NOMO-1 (cell line): ENCODE measurements around the gene TBCE.

Experiments used
- DNase-seq, 2 experiments: peaks; one replicate each; lab custom pipeline; 2025; ENCODE audit not compliant: unreplicated experiment in 2 of 2; lab: John Stamatoyannopoulos, UW

TBCE gene

DNA sequence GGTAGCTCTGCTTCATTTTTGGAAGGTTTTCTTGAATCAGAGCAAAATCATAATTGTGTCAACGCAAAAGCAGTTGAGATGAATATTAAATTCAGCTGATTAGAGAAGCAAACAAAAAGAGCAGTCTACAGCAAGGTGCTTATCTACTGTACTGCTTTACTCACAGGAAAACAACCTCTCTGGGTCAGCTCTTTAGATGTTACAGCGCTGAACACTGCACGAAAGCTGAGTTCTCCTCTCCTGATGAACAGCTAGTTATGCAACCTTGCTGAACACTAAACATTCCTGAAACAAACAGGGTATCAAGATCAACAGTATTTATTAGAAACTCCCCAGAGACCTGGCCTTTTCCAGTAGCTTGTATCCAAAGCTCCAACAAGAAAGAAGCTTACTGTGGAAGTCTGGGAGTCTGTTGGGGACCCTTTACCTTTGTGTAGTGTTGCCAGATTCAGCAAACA, 41.3 kb downstream of the TBCE start:
- DNase-seq: no peak

DNA sequence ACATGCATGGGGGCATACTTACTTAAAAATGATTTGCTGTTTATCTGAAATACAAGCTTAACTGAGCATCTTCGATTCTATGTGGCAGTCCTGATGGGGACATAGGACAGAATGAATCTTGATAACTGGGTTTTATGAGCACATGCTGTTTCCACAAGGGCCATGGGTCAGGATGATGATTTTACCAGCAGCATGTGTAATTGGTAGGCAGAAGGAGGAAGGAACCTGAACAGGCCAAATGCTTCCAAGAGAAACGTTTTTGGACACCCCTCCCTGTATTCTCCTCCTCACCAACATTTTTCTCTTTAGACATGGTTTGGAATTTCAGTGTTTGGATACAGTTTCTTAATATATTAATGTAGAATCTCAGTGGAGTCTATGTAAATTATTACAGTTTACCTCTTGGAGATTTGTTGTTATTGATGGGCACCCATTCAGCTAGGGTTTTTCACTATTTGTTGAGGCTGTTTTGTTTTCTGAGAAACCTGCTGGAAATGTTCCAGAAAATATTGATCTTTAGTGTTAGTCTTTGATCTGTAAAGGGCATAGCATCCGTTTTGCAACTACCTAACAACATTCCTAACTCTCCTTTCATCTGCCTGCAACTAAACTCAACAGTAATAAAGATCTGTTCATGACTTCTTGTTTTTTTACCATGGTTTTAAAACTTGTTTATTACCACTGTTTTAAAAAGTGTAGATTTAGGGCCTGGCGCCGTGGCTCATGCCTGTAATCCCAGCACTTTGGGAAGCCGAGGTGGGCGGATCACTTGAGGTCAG, 42.0 kb downstream of the TBCE start:
- no peak for DNase-seq

DNA sequence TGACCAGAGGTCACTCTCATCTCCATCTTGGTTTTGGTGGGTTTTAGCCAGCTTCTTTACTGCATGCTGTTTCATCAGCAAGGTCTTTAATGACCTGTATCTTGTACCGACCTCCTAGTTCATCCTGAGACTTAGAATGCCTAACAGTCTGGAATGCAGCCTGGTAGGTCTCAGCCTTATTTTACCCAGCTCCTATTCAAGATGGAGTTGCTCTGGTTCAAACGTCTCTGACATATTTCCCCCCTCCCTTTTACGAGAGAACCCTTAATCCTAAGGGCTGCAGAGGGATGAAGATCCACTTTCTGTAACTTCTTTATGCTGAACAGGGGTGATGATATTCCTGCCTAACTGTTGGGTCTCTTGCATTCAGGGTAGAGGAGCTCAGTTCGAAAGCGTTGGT, 43.2 kb downstream of the TBCE start:
- no peak for DNase-seq

DNA sequence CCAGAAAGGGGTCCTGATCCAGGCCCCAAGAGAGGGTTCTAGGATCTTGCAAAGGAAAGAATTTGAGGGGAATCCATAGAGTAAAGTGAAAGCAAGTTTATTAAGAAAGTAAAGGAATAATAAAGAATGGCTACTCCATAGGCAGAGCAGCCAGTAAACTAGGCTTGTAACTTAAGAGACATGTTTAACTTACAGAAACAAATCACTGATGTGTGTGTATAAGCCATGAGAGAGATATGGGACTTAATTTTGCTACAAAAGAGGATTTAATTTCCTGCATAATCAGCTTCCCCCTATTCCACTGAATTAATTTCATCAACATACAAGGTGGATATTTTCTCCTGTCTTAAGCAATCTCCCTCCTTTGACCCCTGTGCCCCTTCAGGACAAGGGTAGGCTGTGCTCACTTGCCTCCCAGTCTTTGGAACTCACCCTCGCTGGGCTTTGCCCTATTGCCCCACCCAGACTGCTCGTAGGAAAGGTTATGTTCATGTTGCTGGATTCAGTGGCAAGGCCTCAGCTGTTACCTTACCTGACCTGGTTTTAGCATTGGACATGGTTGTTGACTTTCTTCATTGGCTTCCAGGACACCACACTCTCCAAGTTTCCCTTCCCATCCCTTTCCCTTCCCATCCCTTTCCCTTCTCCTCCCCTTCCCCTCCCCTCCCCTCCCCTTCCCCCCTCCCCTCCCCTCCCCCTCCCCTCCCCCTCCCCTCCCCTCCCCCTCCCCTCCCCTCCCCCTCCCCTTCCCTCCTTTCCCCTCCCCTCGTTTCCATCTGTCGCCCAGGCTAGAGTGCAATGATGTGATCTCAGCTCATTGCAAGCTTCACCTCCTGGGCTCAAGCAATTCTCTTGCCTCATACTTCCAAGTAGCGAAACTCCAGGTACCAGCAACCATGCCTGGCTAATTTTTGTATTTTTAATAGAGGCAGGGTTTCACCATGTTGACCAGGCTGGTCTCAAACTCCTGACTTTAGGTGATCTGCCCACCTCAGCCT, 44.6 kb downstream of the TBCE start:
- no peak for DNase-seq

DNA sequence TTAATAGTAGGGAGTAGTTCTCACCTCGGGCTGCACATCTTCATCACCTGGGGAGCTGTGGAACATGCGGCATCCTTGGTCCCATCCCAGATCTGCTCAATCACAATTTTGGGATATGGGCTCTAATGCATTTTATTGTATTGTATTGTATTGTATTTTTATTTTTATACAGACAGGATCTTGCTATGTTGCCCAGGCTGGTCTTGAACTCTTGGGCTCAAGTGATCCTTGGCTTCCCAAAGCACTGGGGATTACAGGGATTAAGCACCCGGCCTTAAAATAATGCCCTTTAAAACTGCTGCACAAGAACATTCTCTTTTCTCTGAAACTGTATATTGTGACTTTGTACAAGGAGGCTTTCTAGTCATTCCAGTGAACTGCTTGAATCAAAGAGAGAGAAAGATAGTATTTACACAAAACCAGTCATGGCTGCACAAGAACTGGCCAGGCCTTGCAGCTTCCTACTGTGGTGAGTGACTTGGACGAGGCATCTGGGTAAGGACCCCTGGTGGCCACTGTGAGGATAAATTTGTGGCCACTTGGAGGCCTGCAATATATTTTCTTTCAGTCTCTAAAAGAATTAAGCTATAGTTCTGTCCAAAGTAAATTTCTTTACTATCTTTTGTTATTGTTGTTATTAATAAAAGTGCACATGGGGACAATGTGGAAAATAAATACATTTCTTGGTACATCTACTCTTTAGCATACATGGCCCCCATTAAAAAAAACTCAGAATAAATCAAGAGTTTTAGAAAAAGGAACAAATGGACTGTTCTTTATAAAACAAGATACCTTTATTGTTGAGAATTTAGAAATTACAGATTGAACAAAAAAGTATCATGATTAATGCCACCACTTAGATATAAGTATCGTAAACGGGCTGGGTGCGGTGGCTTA, 48.0 kb downstream of the TBCE start:
- peak; percentile 43 to 54 for DNase-seq

DNA sequence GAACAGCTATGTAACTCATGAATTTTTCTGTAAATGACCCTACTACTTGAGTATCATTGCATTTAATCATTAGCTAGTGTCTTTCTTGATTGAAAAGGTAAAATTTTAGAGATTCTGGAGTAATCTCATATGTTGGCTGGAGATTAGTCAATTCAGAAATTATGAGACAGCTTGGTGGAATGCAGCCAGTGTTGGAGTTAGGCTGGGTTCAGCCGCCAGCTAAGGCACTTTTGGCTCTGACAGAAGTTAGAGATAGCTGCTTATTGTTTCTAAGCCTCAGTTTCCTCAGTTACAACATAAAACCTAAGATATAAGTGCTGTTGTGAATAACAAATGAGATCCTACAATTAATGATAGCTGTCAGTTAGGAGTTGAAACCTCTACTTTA, 49.4 kb downstream of the TBCE start:
- DNase-seq: no peak

DNA sequence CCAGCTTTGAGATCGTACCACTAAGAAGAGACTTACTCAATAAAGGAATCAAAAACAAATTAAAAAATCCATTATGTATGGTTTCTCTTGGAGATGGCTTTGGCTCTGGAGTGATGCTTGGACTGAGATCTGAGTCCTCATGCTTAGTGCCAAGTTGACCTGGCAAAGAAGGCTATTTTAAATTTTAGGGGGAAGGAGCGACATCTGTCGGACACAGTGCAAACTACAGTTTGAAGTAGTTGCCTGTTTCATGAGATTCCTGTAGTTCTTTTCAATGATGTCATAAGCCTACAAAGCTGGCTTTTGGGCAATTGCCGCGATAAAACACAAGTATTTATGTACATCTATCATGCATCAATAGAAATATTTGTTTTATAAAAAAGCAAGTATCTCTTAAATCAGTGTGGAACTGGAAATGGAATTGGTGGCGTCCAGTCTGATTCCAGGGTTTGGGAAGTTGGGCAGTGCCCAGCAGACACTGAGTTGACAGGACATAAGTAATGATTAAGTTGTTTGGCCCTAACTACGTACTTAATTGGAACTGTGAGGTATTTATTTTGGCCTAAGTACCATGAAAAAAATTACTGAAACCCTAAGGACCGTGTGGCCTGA, 50.0 kb downstream of the TBCE start:
- DNase-seq: peak in 1 of 2 experiments; percentile 57

DNA sequence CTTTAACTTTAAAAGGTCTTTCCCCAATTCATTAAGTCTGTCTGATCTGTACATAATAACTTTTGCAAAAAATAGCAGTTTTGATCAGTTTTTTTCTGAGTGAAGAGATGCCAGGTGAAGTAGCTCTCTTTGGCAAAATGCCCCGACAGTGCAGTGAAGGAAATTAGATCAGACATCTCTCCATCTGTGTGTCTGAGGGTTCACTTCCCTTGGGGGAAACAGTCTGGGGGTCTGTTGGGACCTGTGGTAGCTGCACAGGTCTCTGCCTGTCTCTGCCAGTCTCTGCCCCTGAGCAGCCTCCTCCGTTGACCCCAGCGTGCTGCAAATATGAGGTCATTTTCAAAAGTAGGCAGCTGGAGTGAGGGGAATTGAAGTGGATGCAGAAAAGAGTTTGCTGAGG, 54.5 kb downstream of the TBCE start:
- DNase-seq: no peak

DNA sequence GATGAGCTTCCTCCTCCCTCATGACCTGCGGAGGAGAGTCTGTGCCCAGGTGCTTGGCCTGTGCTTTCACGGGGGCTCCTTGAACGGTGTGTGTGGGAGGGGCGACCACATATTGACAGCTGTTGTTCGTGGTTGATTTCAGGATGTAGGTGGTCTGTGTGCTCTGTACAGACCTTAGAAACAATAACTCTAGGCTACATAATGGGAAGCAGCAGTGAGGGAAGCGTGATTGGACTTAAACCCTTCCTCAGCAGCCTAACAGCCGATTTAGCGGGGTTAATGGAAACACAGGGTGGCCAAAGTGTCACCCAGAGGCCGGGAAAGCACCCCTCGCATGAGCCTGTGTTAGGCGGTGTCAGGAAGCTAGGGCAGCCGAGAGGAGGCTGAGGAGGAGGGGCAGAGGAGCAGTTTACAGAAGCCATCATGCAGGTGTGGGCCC, 56.0 kb downstream of the TBCE start:
- no peak for DNase-seq

DNA sequence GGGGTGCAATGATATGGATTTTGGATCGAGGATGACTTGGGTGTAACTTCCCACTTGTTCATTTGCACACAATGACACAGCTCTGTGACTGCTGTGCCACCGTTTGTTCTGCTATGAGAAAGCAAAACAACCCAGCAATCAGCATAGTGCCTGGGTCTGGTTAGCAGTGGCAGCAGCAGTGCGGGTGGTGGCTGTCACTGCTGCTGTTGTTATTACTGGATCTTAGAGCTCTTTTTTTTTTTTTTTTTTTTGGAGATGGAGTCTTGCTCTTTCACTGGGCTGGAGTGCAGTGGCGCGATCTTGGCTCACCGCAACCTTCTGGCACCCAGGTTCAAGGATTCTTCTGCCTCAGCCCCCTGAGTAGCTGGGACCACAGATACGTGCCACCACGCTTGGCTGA, 56.9 kb downstream of the TBCE start:
- no peak for DNase-seq

DNA sequence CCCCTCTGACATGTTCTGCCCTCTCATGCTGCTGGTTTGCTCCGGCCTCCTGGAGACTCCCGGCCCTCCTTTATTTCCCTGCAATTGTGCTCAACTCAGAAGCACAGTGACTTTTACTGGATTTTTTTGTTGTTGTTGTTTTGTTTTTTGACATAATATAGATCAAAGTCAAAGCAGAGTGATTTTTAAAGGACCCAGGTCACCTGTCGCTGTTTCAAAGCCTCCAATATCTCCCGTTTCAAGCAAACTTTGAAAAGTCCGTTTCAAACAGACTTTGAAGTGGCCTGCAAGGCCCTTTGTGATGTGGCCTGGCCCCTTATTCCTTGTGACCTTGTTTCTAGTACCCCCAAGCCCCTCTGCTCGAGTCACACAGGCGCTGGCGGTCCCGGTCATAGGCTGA, 58.1 kb downstream of the TBCE start:
- DNase-seq: no peak

DNA sequence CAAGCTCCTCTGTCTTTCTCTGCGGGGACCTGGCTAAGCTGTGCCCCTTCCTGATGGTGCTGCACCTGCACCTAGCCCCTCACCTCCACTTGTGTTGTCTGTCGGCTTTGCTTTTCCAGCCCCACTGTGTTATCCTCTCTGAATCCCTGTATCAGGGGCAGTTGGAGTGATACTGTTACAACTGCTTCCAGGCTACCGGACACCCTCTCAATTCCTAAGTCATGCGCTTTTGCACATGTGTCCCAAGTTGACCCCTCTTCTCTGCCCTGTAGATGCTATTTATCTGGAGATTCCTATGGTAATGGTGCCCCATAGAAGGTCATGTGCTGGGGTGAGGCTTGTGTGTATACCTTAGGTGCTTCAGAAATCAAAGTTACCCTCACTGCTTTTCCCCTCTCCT, 58.9 kb downstream of the TBCE start:
- no peak for DNase-seq

DNA sequence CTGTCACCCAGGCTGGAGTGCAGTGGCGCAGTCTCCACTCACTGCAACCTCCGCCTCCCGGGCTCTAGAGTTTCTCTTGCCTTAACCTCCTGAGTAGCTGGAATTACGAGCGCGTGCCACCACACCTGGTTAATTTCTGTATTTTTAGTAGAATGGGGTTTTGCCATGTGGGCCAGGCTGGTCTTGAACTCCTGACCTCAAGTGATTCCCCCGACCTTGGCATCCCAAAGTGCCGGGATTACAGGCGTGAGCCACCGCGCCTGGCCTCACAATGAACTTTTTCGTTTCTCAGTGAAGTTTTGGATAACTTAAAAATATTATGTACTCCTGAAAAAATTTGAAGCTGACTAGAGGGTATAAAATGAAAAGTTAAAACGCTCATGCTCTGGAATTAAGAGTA, 59.5 kb downstream of the TBCE start:
- DNase-seq: no peak

DNA sequence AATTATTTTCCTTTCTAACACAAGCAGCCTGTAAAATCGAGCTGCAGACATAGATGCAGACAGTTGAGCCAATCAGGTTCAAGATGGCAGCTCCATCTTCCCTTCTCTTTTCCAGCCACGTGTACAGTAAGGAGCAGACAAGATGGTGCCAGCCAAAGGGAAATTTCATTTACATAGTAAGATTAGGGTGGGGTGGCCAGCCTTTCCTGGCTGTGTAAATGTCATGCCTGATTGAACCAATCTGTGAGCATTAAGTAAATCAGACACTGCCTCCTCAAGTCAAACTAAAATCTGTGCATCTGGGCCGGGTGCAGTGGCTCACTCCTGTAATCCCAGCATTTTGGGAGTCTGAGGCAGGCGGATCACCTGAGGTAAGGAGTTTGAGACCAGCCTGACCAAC, 60.2 kb downstream of the TBCE start:
- DNase-seq: no peak

DNA sequence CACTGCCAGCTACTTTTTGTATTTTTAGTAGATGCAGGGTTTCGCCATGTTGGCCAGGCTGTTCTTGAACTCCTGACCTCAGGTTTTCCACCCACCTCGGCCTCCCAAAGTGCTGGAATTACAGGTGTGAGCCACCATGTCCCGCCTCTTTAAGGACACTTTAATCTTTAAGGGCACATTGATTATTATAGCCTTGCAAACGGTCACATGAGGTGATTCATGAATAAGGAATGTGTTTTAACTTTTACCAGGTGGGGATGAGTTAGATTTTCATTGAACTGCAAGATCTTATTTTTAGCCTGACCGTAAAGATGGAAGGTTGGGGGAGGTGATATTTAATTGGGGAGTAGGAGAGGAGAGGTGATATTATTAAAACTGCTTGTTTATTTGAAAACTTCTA, 61.9 kb downstream of the TBCE start:
- no peak for DNase-seq

DNA sequence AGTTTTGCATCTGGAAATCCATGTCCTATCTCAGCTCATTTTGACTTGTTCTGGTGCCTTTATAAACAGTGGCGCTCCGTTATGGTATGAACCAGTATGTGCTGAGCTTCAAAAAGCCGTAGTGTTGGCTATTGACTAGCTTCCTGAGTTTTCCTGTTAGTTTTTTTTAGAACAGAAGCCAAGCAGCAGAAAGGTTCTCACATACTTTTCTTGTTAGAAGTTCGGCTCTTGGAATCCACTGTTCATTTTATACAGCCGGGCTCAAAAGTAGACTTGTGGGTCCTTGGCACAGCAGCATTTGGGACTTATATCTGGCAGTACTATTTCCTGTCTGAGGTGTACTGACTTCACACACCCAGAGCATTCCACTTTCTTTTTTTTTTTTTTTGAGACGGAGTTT, 63.8 kb downstream of the TBCE start:
- DNase-seq: no peak

DNA sequence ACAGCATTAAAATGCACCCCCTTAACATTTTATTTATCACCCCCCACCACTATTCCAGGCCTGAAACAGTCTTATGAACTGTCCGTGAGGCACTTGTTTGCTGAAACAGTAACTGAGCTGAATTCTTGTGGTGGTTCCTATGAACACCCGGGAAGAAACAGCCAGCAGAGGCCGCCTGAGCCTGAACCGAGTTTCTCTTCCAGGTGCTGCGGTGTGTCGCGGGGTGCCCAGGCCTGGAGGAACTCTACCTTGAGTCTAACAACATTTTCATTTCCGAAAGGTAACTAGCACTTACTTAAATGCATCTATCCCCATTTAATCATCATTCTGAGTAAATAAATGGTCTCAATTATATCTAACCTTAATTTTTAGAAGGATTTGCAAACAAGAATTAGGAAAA, 66.8 kb downstream of the TBCE start:
- DNase-seq: no peak

DNA sequence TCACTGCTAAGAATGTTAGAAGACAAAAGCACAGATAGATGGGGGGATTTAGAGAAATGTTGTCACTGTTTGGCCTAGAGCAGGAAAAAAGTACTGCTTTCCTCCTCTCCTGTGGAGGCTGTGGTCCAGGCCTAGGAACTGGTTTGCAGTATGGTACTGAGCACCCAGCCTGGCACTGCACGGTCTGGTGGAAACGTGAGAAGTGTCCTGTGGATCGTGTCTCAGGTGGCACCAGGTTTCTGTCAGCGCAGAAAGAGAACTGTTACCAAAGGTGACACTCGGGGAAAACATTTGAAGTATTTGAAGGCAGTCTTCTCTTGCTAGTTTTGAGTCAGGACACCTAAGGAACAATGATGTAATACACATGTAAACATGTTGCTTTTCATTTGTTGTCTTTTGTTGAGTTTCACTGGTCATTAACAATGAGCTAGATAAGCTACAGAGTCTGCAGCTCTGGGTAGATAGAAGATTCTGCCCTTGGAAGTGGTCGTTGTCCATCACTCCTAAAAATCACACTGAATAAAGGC, 74.0 kb downstream of the TBCE start:
- DNase-seq: no peak

DNA sequence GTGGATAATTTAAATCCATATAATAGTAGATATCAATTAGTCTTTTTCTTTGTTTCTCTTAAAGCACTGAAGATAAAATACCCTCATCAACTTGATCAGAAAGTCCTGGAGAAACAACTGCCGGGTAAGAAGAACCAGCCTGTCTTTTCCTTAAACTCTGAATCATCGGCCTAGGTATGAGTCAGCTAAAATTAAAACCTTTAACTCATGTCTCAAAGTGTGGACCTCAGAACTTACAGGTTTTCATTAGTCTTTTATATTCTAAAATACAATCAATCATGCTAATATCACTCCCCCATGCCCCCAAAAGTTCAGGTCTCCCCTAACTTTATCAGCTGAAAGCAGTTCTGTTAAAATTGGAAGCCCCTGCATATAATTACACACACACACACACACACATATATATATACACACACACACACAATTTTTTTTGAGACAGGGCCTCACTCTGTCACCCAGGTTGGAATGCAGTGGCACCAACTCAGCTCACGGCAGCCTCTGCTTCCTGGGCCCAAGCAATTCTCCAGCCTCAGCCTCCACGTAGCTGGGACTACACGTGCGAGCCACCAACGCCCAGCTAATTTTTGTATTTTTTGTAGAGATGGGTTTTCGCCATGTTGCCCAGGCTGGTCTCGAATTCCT, 75.7 kb downstream of the TBCE start:
- DNase-seq: peak in 1 of 2 experiments; percentile 42

DNA sequence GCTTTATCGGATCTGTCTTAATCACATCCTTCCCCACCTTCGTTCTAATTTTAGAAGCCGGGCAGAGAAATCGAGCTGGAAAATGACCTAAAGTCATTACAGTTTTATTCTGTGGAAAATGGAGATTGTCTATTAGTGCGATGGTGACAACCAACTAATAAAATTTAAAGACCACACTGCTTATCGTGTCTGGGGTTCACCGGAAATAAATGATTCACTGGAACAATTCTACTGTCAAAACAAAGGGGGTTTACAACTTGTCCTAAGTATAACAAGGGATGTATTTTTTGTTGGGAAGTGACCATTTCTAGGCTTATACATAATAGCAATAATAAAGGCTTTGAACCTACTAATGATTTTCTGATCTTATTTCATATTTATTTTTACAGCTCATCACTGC, 81.4 kb downstream of the TBCE start:
- DNase-seq: no peak
